Measurements from ENCODE around the gene METTL26.

The METTL26 gene

GRCh38 chr16:641326-642188 is 5.5 kb upstream of the METTL26 start, which contains the start of gene MCRIP2:
Gene MCRIP2 (plus strand): TSS chr16:641828. CDS start chr16:641992, 164 bp downstream.
- H3K4me3 ChIP-seq (ENCODE audit: low read length), result peak within 1 kb of the TSS; percentile 77
- peak; percentile 72 for DNase-seq (ENCODE audit: low read depth)
- TF ChIP-seq CTCF (conservative IDR thresholded peaks at IDR 0.05; ENCODE audit: low read length), result no peak

GRCh38 chr16:640614-641013 is 4.5 kb upstream of the METTL26 start:
- H3K4me3 ChIP-seq (ENCODE audit: low read length), result no peak overlapping the region; the same call in 1 of the 2 replicates

GRCh38 chr16:638836-639235 is 2.7 kb upstream of the METTL26 start:
- no peak for DNase-seq (ENCODE audit: low read depth)
- no peak for TF ChIP-seq CTCF (conservative IDR thresholded peaks at IDR 0.05; ENCODE audit: low read length)
- no peak overlapping the region for H3K4me3 ChIP-seq (ENCODE audit: low read length)

More at GRCh38 chr16:640614-641013, 4.5 kb upstream of the METTL26 start:
- no peak for TF ChIP-seq CTCF (conservative IDR thresholded peaks at IDR 0.05; ENCODE audit: low read length)
- DNase-seq (ENCODE audit: low read depth), result no peak

- DNase-seq (ENCODE audit: low read depth), result no peak
- no peak overlapping the region for H3K4me3 ChIP-seq (ENCODE audit: low read length)
- no peak for TF ChIP-seq CTCF (conservative IDR thresholded peaks at IDR 0.05; ENCODE audit: low read length)
Measured at GRCh38 chr16:638034-638543, 2.0 kb upstream of the METTL26 start.

GRCh38 chr16:637081-638018 is 1.2 kb upstream of the METTL26 start:
- DNase-seq (ENCODE audit: low read depth), result peak; percentile 86
- TF ChIP-seq CTCF (conservative IDR thresholded peaks at IDR 0.05; ENCODE audit: low read length), result no peak
- H3K4me3 ChIP-seq (ENCODE audit: low read length), result peak overlapping the region; percentile 85

- H3K4me3 ChIP-seq (ENCODE audit: low read length), result peak overlapping the region; percentile 85
- no peak for DNase-seq (ENCODE audit: low read depth)
- no peak for TF ChIP-seq CTCF (conservative IDR thresholded peaks at IDR 0.05; ENCODE audit: low read length)
Measured at GRCh38 chr16:635573-636205, 416 bp downstream of the METTL26 start.

Data from AG10803 (cell line).